Stomach (tissue), 9 donors: ENCODE measurements around the gene STK32C. TPM values are rescaled to one million over a fixed set of nuclear protein-coding genes. Genes with fewer than 3 reads are reported as not detected.

ENCODE experiments used
- DNase-seq, 2 donors: peaks; one replicate each; pipeline versions ENCODE4 v3.0.0 to v3.0.0-alpha.2; 2013 to 2019
- H3K27ac ChIP-seq, 5 donors: fragments of 200-600 bp in 4 of 5; sonication (generic) in 4 of 5; one replicate each; pipeline ENCODE4 v1.5.1; 2013 to 2019; ENCODE audit warnings: mild to moderate bottlenecking in 1 of 5, moderate library complexity in 1 of 5
- H3K27me3 ChIP-seq, 3 donors: fragments of 200-600 bp; sonication (generic); one replicate each; pipeline ENCODE4 v1.5.1; 2017 to 2019; ENCODE audit warnings: mixed run types in 1 of 3
- H3K36me3 ChIP-seq, 4 donors: fragments of 200-600 bp; sonication (generic); 1 replicate in 3 of 4; 2 replicates in 1 of 4; pipeline ENCODE4 v1.5.1; 2016 to 2019
- H3K4me1 ChIP-seq, 4 donors: fragments of 200-600 bp; sonication (generic); one replicate each; pipeline ENCODE4 v1.5.1; 2016 to 2019
- H3K4me3 ChIP-seq, 4 donors: fragments of 200-600 bp; sonication (generic) in 3 of 4; one replicate each; pipeline ENCODE4 v1.5.1; 2016 to 2019; ENCODE audit warnings: mild to moderate bottlenecking in 1 of 4
- H3K9me3 ChIP-seq, 4 donors: fragments of 200-600 bp; sonication (generic); one replicate each; pipeline ENCODE4 v1.5.1; 2016 to 2019
- EP300 ChIP-seq: sonication (generic); formaldehyde crosslinking; IDR thresholded peaks from one replicate; pipeline ENCODE4 v1.6.1; 2017; ENCODE audit warnings: antibody characterized with exemption
- POLR2A ChIP-seq, 4 donors: fragments of 450-650 bp; IDR thresholded peaks; one replicate each; pipeline ENCODE4 v1.6.1; 2016; ENCODE audit warnings: antibody characterized with exemption in 4 of 4, control low read depth in 2 of 4, mild to moderate bottlenecking in 1 of 4, moderate library complexity in 1 of 4
- POLR2AphosphoS5 ChIP-seq, 3 donors: sonication (generic); formaldehyde crosslinking; IDR thresholded peaks; one replicate each; pipeline ENCODE4 v1.6.1; 2016; ENCODE audit warnings: antibody characterized with exemption in 3 of 3
- WGBS, 5 donors: extraction: QIAGEN DNeasy Blood & Tissue Kit in 3 of 5; methylation state at CpG; one replicate each; pipeline versions ENCODE4 v1.1.5 to v1.1.7; 2013 to 2018; 5-methylcytosine and 5-hydroxymethylcytosine counted together
- intact Hi-C: fragments of 100-400 bp; cut with DNase I; formaldehyde crosslinking; loops from one replicate; pipeline ENCODE4 v1.15.1; 2023; ENCODE audit warnings: low total_unique reads
- polyA plus RNA-seq, 3 donors: library from polyadenylated mRNA; stranded (reverse); fragments of 200-250 nt; gene quantifications; one replicate each; pipeline ENCODE4 v1.2.3, GENCODE V29; 2013
- total RNA-seq, 5 donors: library from RNA; depleted of rRNA; stranded (reverse); fragments of >200 nt; gene quantifications; one replicate each; pipeline versions ENCODE4 v1.1.0 to v1.2.3, GENCODE V29; 2014 to 2016
- TF ChIP-seq, protein P1 (sequence below), 7 experiments: fragments of 450-650 bp in 4 of 7; fragments of 200-600 bp in 3 of 7; sonication (generic) in 3 of 7; IDR thresholded peaks; one replicate each; pipeline ENCODE4 v1.5.1; 2016 to 2019; ENCODE audit warnings: antibody characterized with exemption in 7 of 7, control low read depth in 2 of 7, mild to moderate bottlenecking in 1 of 7
- donor health status: healthy with polysubstance abuse.
- donor health status: Bipolar disorder and iron deficiency.
- donor health status: healthy.

The STK32C gene
- total and polyA plus RNA-seq, 8 donors, result 1.6 to 71.0 (median 7.9) TPM; not detected in 1

GRCh38 chr10:132205650-132206376 lies 101.9 kb downstream of the STK32C start:
- TF ChIP-seq, protein P1, sequence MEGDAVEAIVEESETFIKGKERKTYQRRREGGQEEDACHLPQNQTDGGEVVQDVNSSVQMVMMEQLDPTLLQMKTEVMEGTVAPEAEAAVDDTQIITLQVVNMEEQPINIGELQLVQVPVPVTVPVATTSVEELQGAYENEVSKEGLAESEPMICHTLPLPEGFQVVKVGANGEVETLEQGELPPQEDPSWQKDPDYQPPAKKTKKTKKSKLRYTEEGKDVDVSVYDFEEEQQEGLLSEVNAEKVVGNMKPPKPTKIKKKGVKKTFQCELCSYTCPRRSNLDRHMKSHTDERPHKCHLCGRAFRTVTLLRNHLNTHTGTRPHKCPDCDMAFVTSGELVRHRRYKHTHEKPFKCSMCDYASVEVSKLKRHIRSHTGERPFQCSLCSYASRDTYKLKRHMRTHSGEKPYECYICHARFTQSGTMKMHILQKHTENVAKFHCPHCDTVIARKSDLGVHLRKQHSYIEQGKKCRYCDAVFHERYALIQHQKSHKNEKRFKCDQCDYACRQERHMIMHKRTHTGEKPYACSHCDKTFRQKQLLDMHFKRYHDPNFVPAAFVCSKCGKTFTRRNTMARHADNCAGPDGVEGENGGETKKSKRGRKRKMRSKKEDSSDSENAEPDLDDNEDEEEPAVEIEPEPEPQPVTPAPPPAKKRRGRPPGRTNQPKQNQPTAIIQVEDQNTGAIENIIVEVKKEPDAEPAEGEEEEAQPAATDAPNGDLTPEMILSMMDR (IDR thresholded peaks at IDR 0.05), result no peak
- TF ChIP-seq POLR2A (IDR thresholded peaks at IDR 0.05) (no peak), POLR2AphosphoS5 (IDR thresholded peaks at IDR 0.05) (no peak), EP300 (no peak)
- Histone ChIP-seq H3K36me3 (peaks cover 0 to 21% (median 0%) of the 10 kb centered on the region in 4 donors), H3K4me1 (no peaks in the 10 kb centered on the region), H3K9me3 (no peaks in the 10 kb centered on the region), H3K4me3 (no peak overlapping the region), H3K27me3 (no peaks in the 10 kb centered on the region), H3K27ac (no peak overlapping the region)
- 59 to 78% (median 77%) methylated on average over 17 to 37 of the region's 37 CpGs for WGBS, 5 donors
- intact Hi-C loops, result no loop called here
- DNase-seq, result no peak

DNA sequence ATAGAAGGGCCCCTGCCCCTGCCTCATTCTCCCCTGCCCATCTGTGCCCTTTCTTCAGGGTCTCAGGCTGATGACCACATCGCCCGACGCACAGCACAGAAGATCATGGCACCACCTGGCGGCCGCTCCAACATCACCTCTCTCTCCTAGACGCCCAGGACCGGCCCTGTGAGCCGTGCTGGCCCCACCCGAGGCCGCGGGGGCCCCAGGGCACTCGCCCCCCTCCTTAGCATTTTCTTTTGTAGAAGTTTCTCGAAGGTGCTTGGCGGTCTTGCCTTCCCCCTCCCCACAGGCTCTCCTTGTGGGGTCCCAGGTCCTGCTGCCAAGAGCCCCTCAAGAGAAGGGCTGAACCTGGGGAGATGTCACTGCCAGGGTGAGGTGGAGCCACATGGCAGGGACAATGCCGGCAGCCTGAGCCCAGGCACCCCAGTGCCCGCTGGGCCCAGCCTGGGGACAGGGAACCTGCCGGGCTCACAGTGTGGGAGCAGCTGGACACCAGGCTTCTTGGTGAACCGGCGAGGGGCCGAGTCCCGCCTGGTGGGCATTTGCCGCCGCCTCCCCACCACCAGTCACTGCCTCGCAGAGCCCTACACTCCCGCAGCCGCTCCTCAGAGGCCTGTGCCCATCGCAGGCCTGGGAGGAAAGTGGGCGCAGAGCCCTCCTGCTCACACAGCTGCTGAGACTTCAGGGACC lies 102.8 kb downstream of the STK32C start:
- WGBS, 5 donors, result 65 to 82% (median 79%) methylated on average over 17 to 28 of the region's 28 CpGs

DNA sequence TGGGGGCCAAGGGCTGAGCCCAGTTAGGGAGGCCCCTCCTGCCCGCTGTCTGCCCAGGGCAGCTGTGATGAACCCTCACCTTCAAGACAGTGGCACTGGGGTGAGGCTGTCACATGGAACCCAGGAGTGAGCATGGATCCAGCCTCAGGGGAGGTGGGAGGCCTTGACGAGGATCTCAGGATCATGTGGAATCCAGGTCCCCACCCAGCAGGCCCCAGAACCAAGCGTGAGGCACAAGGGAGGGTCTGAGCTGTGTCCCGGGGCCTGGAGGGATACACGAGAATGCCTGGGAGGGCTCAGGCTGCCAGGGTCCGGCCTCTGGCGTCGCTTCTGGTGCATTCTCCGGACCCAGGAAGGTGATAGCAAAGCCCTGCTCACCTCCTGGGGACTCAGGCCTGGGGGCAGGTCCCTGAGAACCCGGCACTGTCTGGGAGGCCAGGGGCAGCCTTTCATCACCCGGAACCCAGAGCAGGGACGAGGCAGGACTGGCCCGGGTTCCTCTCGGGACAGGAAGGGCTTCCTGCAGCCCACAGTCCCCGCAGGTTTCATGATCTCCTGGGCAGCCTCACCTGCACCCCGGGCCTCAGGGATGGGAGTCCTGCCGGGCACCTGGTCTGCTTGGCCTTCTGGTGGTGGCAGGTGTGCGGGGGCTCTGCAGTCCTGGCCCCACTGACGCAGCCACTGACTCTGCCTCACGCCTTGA lies 103.5 kb downstream of the STK32C start:
- intact Hi-C loops, result no loop called here
- no peak for DNase-seq
- Histone ChIP-seq H3K4me1 (no peaks in the 10 kb centered on the region), H3K27ac (no peak overlapping the region), H3K36me3 (peaks cover 0 to 21% (median 0%) of the 10 kb centered on the region in 4 donors), H3K9me3 (no peaks in the 10 kb centered on the region), H3K4me3 (no peak overlapping the region), H3K27me3 (peaks cover 0 to 7% (median 0%) of the 10 kb centered on the region in 3 donors)
- TF ChIP-seq POLR2A (IDR thresholded peaks at IDR 0.05) (no peak), EP300 (no peak), POLR2AphosphoS5 (IDR thresholded peaks at IDR 0.05) (no peak)
- TF ChIP-seq, protein P1 (IDR thresholded peaks at IDR 0.05), result no peak
- 80 to 90% (median 85%) methylated on average over 5 to 20 of the region's 20 CpGs for WGBS, 5 donors

More for the DNA sequence above, 102.8 kb downstream of the STK32C start:
- Histone ChIP-seq H3K9me3 (no peaks in the 10 kb centered on the region), H3K27me3 (peaks cover 0 to 2% (median 0%) of the 10 kb centered on the region in 3 donors), H3K4me3 (no peak overlapping the region), H3K4me1 (no peaks in the 10 kb centered on the region), H3K27ac (no peak overlapping the region), H3K36me3 (peaks cover 0 to 21% (median 0%) of the 10 kb centered on the region in 4 donors)
- no peak for TF ChIP-seq EP300
- TF ChIP-seq, protein P1 (IDR thresholded peaks at IDR 0.05), result no peak
- no peak for TF ChIP-seq POLR2A (IDR thresholded peaks at IDR 0.05)
- TF ChIP-seq POLR2AphosphoS5 (IDR thresholded peaks at IDR 0.05), result no peak
- no peak for DNase-seq
- intact Hi-C loops, result no loop called here
